GM23338 (cell line): ENCODE results near the gene TTYH3. TPM values are rescaled to one million over a fixed set of nuclear protein-coding genes. Genes with fewer than 3 reads are reported as not detected.
A peak's percentile ranks its signal among the peaks of the same experiment; 100 is the strongest.

Experiments
- ATAC-seq: fragments of 200-7000 bp; cut with Tn5 transposase; 3 replicates; pipeline ENCODE4 v1.9.1; 2020
- DNase-seq: peaks from one replicate; pipeline ENCODE4 v3.0.0-alpha.2; 2015; ENCODE audit warnings: low spot score
- H2AFZ ChIP-seq: fragments of 200-600 bp; sonication (generic); 2 replicates; pipeline ENCODE4 v1.8.0; 2016; ENCODE audit warnings: antibody characterized with exemption, mild to moderate bottlenecking, moderate library complexity
- H3F3A ChIP-seq: fragments of 200-600 bp; sonication (generic); replicated peaks from 2 replicates; pipeline ENCODE4 v1.8.0; 2017; ENCODE audit warnings: antibody characterized with exemption, mixed run types, low read depth
- H3K27ac ChIP-seq: fragments of 200-600 bp; sonication (generic); 2 replicates; pipeline ENCODE4 v1.6.1; 2016; ENCODE audit warnings: low read depth
- H3K27me3 ChIP-seq: fragments of 200-600 bp; sonication (generic); 2 replicates; pipeline ENCODE4 v1.8.0; 2016; ENCODE audit warnings: mild to moderate bottlenecking, mixed run types, moderate library complexity; ENCODE audit not compliant: insufficient read depth
- H3K36me3 ChIP-seq: fragments of 200-600 bp; sonication (generic); 2 replicates; pipeline ENCODE4 v1.8.0; 2016; ENCODE audit warnings: mild to moderate bottlenecking; ENCODE audit not compliant: insufficient read depth
- H3K4me1 ChIP-seq: fragments of 200-600 bp; sonication (generic); 2 replicates; pipeline ENCODE4 v1.8.0; 2016; ENCODE audit warnings: mild to moderate bottlenecking, moderate library complexity; ENCODE audit not compliant: insufficient read depth
- H3K4me2 ChIP-seq: fragments of 200-600 bp; sonication (generic); 2 replicates; pipeline ENCODE4 v1.7.1; 2017; ENCODE audit warnings: mixed run types
- H3K4me3 ChIP-seq: fragments of 200-600 bp; sonication (generic); 2 replicates; pipeline ENCODE4 v1.6.1; 2016; ENCODE audit warnings: mixed run types
- H3K79me2 ChIP-seq: fragments of 200-600 bp; sonication (generic); replicated peaks from 2 replicates; pipeline ENCODE4 v1.8.0; 2017; ENCODE audit warnings: mild to moderate bottlenecking; ENCODE audit not compliant: insufficient read depth
- H3K9me2 ChIP-seq: fragments of 200-600 bp; sonication (generic); 2 replicates; pipeline ENCODE4 v1.8.0; 2017; ENCODE audit not compliant: insufficient read depth
- H4K20me1 ChIP-seq: fragments of 200-600 bp; sonication (generic); replicated peaks from 2 replicates; pipeline ENCODE4 v1.8.0; 2017; ENCODE audit warnings: mild to moderate bottlenecking; ENCODE audit not compliant: insufficient read depth
- H3K27ac Mint-ChIP-seq: 2 replicates; pipeline ENCODE4 v1.8.0; 2020; ENCODE audit warnings: inconsistent platforms, mild to moderate bottlenecking, moderate library complexity, mixed read lengths
- H3K27me3 Mint-ChIP-seq: 3 replicates; pipeline ENCODE4 v1.8.0; 2022; ENCODE audit warnings: low read depth, mild to moderate bottlenecking, moderate library complexity, mixed read lengths, inconsistent platforms; ENCODE audit not compliant: insufficient read depth, poor library complexity
- H3K36me3 Mint-ChIP-seq: 3 replicates; pipeline ENCODE4 v1.8.0; 2021; ENCODE audit warnings: low read depth, mild to moderate bottlenecking, inconsistent platforms, moderate library complexity, mixed read lengths
- H3K4me1 Mint-ChIP-seq: 3 replicates; pipeline ENCODE4 v1.8.0; 2020; ENCODE audit warnings: mild to moderate bottlenecking, inconsistent platforms, mixed read lengths
- H3K4me3 Mint-ChIP-seq: 3 replicates; pipeline ENCODE4 v1.8.0; 2021; ENCODE audit warnings: moderate library complexity, mild to moderate bottlenecking, inconsistent platforms, mixed read lengths
- H3K9me3 Mint-ChIP-seq: 3 replicates; pipeline ENCODE4 v1.8.0; 2020; ENCODE audit warnings: moderate library complexity, mild to moderate bottlenecking, inconsistent platforms, mixed read lengths
- CREB1 ChIP-seq: fragments of 250-450 bp; sonication (Bioruptor Pico); IDR thresholded peaks from 2 replicates; pipeline ENCODE4 v1.5.0; 2020; ENCODE audit warnings: low read depth, mild to moderate bottlenecking, moderate library complexity
- NANOG ChIP-seq: IDR thresholded peaks from 2 replicates; pipeline ENCODE4 v1.6.1; 2016; ENCODE audit warnings: antibody characterized with exemption, borderline replicate concordance
- POLR2AphosphoS5 ChIP-seq: IDR thresholded peaks from 2 replicates; pipeline ENCODE4 v1.6.1; 2016; ENCODE audit warnings: antibody characterized with exemption, low read depth
- STAT1 ChIP-seq: IDR thresholded peaks from one replicate; pipeline ENCODE4 v1.6.1; 2016; ENCODE audit warnings: antibody characterized with exemption; ENCODE audit not compliant: unreplicated experiment
- ZNF114 ChIP-seq: fragments of 250-450 bp; sonication (Bioruptor Pico); IDR thresholded peaks from 2 replicates; pipeline ENCODE4 v1.5.0; 2020; ENCODE audit warnings: mild to moderate bottlenecking, moderate library complexity
- ZNF331 ChIP-seq: fragments of 250-450 bp; sonication (Bioruptor Pico); IDR thresholded peaks from 2 replicates; pipeline ENCODE4 v1.5.0; 2020; ENCODE audit warnings: low read depth, mild to moderate bottlenecking, moderate library complexity
- polyA plus RNA-seq: library from polyadenylated mRNA; unstranded; fragments of >200 nt; fragmentation: Nextera tagmentation; extraction: Ambion mirVana; gene quantifications from 2 replicates; pipeline ENCODE4 v1.2.1, GENCODE V29; 2016
- total RNA-seq: library from RNA; depleted of rRNA; stranded (reverse); fragments of >200 nt; shearing (Covaris generic); gene quantifications from 2 replicates; pipeline ENCODE4 v1.2.3, GENCODE V29; 2014
- TF ChIP-seq, protein P1 (sequence below), 2 experiments: fragments of 200-600 bp in 1 of 2; sonication (generic) in 1 of 2; conservative IDR thresholded peaks; 2 replicates each; pipeline versions ENCODE4 v1.5.1 to v1.6.1; 2016 to 2017; ENCODE audit warnings: antibody characterized with exemption in 2 of 2, low read depth in 2 of 2, mild to moderate bottlenecking in 2 of 2, moderate library complexity in 1 of 2
- TF ChIP-seq, protein P2 (sequence below): fragments of 250-450 bp; sonication (Bioruptor Pico); IDR thresholded peaks from 2 replicates; pipeline ENCODE4 v1.5.0; 2020; ENCODE audit warnings: mild to moderate bottlenecking, moderate library complexity
- TF ChIP-seq, protein P3 (sequence below): IDR thresholded peaks from one replicate; pipeline ENCODE4 v1.6.1; 2018; ENCODE audit warnings: antibody characterized with exemption; ENCODE audit not compliant: unreplicated experiment
- TF ChIP-seq, protein P4 (sequence below): IDR thresholded peaks from 2 replicates; pipeline ENCODE4 v1.6.1; 2016; ENCODE audit warnings: antibody characterized with exemption

Gene TTYH3
- total and polyA plus RNA-seq, 2 experiments from 2014 or later, result 59.6 to 126 TPM

DNA sequence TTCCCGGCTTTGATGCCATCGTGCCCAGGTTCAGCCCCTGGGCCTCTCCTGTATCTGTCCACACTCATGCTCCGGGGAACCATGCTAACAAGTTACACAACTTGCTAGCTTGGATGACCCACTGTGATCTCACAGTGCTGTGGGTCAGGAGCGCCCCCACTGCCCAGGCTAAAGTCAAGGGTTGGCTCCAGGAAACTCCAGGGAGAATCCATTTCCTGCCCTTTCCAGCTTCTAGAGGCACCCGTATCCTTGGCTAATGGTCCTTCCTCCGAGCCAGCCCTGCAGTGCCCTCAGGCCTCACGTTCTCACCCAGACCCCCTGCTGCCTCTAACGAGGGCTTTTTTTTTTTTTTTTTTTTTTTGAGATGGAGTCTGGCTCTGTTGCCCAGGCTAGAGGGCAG lies 75.7 kb downstream of the TTYH3 start:
- H3K9me3 Mint-ChIP-seq, result 0 out of 3 replicates have a peak, but pooled peaks cover 2% of the 10 kb centered on the region
- Histone ChIP-seq H4K20me1 (no peaks in the 10 kb centered on the region), H3K4me3 (no peak overlapping the region), H3K4me1 (no peaks in the 10 kb centered on the region), H3K79me2 (no peaks in the 10 kb centered on the region), H3K4me2 (no peak overlapping the region), H2AFZ (no peak overlapping the region), H3K27ac (no peak overlapping the region), H3K27me3 (no peaks in the 10 kb centered on the region), H3F3A (no peaks in the 10 kb centered on the region), H3K9me2 (no peaks in the 10 kb centered on the region), H3K36me3 (no peaks in the 10 kb centered on the region)
- no peak overlapping the region for H3K4me3 Mint-ChIP-seq
- peaks cover 13% of the 10 kb centered on the region for H3K4me1 Mint-ChIP-seq
- no peak for ATAC-seq
- no peak overlapping the region for H3K27ac Mint-ChIP-seq
- no peak for DNase-seq
- peaks cover 4% of the 10 kb centered on the region; the same call in 1 of the 3 replicates for H3K36me3 Mint-ChIP-seq
- TF ChIP-seq NANOG, result no peak
- TF ChIP-seq, protein P1, sequence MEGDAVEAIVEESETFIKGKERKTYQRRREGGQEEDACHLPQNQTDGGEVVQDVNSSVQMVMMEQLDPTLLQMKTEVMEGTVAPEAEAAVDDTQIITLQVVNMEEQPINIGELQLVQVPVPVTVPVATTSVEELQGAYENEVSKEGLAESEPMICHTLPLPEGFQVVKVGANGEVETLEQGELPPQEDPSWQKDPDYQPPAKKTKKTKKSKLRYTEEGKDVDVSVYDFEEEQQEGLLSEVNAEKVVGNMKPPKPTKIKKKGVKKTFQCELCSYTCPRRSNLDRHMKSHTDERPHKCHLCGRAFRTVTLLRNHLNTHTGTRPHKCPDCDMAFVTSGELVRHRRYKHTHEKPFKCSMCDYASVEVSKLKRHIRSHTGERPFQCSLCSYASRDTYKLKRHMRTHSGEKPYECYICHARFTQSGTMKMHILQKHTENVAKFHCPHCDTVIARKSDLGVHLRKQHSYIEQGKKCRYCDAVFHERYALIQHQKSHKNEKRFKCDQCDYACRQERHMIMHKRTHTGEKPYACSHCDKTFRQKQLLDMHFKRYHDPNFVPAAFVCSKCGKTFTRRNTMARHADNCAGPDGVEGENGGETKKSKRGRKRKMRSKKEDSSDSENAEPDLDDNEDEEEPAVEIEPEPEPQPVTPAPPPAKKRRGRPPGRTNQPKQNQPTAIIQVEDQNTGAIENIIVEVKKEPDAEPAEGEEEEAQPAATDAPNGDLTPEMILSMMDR (conservative IDR thresholded peaks at IDR 0.05; ENCODE audit: low read depth in 2 of 2), result peak in 1 of 2 experiments; percentile 36; a peak in 1 of 4 replicates
- peaks cover 13% of the 10 kb centered on the region for H3K27me3 Mint-ChIP-seq

DNA sequence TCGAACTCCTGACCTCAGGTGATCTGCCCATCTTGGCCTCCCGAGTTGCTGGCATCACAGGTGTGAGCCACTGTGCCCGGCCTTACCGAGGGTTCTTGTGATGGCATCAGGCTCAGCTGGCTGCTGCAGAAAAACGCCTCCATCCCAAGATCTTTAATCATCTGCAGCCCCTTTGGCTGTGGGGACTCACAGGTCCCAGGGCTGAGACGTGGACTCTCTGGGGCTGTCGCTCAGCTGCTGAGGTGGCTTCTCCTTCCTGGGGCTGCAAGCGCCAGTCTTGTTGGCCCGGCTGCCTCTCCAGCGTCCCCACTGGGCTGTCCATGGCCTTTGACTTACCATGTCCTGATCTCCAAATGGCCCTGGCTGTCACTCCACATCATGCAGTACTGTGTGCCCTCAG lies 76.3 kb downstream of the TTYH3 start:
- Mint-ChIP-seq H3K27ac (no peak overlapping the region), H3K36me3 (peaks cover 4% of the 10 kb centered on the region; the same call in 1 of the 3 replicates), H3K9me3 (0 out of 3 replicates have a peak, but pooled peaks cover 2% of the 10 kb centered on the region), H3K4me3 (no peak overlapping the region), H3K27me3 (peaks cover 14% of the 10 kb centered on the region), H3K4me1 (peaks cover 13% of the 10 kb centered on the region)
- ATAC-seq, result no peak
- Histone ChIP-seq H3K9me2 (no peaks in the 10 kb centered on the region), H3K27me3 (no peaks in the 10 kb centered on the region), H3K27ac (no peak overlapping the region), H3K79me2 (no peaks in the 10 kb centered on the region), H3K36me3 (no peaks in the 10 kb centered on the region), H3F3A (no peaks in the 10 kb centered on the region), H3K4me2 (no peak overlapping the region), H2AFZ (no peak overlapping the region), H3K4me3 (no peak overlapping the region), H3K4me1 (no peaks in the 10 kb centered on the region), H4K20me1 (no peaks in the 10 kb centered on the region)
- no peak for DNase-seq
- TF ChIP-seq, protein P2, sequence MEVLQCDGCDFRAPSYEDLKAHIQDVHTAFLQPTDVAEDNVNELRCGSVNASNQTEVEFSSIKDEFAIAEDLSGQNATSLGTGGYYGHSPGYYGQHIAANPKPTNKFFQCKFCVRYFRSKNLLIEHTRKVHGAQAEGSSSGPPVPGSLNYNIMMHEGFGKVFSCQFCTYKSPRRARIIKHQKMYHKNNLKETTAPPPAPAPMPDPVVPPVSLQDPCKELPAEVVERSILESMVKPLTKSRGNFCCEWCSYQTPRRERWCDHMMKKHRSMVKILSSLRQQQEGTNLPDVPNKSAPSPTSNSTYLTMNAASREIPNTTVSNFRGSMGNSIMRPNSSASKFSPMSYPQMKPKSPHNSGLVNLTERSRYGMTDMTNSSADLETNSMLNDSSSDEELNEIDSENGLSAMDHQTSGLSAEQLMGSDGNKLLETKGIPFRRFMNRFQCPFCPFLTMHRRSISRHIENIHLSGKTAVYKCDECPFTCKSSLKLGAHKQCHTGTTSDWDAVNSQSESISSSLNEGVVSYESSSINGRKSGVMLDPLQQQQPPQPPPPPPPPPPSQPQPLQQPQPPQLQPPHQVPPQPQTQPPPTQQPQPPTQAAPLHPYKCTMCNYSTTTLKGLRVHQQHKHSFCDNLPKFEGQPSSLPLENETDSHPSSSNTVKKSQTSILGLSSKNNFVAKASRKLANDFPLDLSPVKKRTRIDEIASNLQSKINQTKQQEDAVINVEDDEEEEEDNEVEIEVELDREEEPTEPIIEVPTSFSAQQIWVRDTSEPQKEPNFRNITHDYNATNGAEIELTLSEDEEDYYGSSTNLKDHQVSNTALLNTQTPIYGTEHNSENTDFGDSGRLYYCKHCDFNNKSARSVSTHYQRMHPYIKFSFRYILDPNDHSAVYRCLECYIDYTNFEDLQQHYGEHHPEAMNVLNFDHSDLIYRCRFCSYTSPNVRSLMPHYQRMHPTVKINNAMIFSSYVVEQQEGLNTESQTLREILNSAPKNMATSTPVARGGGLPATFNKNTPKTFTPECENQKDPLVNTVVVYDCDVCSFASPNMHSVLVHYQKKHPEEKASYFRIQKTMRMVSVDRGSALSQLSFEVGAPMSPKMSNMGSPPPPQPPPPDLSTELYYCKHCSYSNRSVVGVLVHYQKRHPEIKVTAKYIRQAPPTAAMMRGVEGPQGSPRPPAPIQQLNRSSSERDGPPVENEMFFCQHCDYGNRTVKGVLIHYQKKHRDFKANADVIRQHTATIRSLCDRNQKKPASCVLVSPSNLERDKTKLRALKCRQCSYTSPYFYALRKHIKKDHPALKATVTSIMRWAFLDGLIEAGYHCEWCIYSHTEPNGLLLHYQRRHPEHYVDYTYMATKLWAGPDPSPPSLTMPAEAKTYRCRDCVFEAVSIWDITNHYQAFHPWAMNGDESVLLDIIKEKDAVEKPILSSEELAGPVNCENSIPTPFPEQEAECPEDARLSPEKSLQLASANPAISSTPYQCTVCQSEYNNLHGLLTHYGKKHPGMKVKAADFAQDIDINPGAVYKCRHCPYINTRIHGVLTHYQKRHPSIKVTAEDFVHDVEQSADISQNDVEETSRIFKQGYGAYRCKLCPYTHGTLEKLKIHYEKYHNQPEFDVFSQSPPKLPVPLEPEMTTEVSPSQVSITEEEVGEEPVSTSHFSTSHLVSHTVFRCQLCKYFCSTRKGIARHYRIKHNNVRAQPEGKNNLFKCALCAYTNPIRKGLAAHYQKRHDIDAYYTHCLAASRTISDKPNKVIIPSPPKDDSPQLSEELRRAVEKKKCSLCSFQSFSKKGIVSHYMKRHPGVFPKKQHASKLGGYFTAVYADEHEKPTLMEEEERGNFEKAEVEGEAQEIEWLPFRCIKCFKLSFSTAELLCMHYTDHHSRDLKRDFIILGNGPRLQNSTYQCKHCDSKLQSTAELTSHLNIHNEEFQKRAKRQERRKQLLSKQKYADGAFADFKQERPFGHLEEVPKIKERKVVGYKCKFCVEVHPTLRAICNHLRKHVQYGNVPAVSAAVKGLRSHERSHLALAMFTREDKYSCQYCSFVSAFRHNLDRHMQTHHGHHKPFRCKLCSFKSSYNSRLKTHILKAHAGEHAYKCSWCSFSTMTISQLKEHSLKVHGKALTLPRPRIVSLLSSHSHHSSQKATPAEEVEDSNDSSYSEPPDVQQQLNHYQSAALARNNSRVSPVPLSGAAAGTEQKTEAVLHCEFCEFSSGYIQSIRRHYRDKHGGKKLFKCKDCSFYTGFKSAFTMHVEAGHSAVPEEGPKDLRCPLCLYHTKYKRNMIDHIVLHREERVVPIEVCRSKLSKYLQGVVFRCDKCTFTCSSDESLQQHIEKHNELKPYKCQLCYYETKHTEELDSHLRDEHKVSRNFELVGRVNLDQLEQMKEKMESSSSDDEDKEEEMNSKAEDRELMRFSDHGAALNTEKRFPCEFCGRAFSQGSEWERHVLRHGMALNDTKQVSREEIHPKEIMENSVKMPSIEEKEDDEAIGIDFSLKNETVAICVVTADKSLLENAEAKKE, result no peak
- TF ChIP-seq ZNF331 (no peak), ZNF114 (no peak), STAT1 (no peak), POLR2AphosphoS5 (no peak), CREB1 (CRISPR knock-in tag) (no peak)
- TF ChIP-seq, protein P3, sequence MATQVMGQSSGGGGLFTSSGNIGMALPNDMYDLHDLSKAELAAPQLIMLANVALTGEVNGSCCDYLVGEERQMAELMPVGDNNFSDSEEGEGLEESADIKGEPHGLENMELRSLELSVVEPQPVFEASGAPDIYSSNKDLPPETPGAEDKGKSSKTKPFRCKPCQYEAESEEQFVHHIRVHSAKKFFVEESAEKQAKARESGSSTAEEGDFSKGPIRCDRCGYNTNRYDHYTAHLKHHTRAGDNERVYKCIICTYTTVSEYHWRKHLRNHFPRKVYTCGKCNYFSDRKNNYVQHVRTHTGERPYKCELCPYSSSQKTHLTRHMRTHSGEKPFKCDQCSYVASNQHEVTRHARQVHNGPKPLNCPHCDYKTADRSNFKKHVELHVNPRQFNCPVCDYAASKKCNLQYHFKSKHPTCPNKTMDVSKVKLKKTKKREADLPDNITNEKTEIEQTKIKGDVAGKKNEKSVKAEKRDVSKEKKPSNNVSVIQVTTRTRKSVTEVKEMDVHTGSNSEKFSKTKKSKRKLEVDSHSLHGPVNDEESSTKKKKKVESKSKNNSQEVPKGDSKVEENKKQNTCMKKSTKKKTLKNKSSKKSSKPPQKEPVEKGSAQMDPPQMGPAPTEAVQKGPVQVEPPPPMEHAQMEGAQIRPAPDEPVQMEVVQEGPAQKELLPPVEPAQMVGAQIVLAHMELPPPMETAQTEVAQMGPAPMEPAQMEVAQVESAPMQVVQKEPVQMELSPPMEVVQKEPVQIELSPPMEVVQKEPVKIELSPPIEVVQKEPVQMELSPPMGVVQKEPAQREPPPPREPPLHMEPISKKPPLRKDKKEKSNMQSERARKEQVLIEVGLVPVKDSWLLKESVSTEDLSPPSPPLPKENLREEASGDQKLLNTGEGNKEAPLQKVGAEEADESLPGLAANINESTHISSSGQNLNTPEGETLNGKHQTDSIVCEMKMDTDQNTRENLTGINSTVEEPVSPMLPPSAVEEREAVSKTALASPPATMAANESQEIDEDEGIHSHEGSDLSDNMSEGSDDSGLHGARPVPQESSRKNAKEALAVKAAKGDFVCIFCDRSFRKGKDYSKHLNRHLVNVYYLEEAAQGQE, result no peak
- TF ChIP-seq, protein P4, sequence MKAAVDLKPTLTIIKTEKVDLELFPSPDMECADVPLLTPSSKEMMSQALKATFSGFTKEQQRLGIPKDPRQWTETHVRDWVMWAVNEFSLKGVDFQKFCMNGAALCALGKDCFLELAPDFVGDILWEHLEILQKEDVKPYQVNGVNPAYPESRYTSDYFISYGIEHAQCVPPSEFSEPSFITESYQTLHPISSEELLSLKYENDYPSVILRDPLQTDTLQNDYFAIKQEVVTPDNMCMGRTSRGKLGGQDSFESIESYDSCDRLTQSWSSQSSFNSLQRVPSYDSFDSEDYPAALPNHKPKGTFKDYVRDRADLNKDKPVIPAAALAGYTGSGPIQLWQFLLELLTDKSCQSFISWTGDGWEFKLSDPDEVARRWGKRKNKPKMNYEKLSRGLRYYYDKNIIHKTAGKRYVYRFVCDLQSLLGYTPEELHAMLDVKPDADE, result no peak
